GM19035 (cell line): ENCODE measurements around the gene HAS3.
"Not testable (repeated sequence)": the region's sequence is repeated elsewhere in the genome, so short reads cannot be mapped to it uniquely, and the experiment has no call there.

ENCODE experiments used
- ATAC-seq: cut with Tn5 transposase; IDR thresholded peaks from one replicate; pipeline ENCODE4 v1.9.1; 2021; ENCODE audit not compliant: unreplicated experiment

The HAS3 gene

DNA sequence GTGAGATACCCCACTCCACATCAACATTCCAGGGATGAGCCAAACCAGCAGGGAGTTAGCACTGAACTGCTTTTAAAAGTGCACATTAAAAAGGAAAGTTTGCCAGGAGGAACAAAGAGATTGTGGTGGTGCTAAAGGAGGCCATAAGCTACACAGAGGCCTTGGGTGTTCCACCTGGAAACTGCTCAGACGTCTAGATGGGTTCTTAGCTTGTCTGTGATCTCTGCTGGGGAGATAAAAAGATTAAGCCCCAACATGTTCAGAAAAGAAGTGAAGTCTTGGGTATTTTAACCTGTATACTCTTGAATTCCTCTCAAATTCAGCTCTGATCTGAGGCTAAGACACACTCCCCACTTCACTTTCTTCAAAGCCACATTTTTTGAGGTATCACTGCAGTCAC is 10.4 kb downstream of the HAS3 start:
- no peak for ATAC-seq

DNA sequence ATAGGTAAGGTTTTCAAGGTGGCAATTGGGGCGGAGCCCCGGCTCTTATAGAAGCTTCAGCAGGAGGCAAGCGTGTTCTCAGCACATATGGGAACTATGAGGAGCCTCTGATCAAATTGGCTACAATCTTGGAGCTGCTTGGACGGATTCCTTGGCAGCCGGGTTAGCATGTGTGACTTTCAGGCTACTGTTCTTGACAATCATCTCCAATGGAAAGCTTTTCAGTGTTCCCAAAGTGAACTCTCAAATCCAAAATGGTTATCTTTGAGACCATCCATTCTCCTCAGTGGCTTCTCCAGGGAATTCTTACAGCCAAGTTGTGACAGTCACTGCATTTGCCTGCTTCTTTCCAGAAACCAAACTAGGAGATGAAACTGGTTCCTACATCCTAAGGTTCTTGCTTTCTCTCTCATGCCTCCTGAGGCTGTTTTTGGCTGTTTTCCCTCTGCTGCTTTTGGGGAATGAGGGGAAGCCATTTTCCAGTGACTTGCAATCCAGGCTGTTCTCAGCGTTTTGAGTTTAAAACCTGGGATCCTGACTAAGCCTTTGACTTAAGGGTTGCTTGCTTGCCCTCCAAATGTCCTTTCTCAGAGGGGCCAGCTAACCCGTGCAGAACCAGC is 10.9 kb downstream of the HAS3 start:
- no peak for ATAC-seq

DNA sequence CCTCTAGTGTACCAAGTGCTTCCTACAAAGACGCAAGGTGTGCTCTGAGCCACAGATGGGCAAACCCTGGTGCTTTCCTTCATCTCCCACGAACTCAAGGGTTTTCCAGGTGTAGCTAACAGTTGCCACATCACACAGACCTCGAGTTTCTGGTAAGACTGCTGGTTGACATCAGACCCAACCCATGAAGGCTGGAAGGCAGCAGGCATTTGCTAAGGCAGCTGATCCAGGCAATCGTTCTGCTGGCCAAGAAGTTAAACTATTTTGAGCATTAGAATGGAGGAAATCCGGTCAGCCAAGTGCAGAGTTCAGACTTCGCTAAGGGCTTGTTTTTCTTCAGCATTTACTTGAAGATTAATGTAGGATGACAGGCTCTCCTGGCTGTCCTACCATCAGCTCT is 11.5 kb downstream of the HAS3 start:
- no peak for ATAC-seq

DNA sequence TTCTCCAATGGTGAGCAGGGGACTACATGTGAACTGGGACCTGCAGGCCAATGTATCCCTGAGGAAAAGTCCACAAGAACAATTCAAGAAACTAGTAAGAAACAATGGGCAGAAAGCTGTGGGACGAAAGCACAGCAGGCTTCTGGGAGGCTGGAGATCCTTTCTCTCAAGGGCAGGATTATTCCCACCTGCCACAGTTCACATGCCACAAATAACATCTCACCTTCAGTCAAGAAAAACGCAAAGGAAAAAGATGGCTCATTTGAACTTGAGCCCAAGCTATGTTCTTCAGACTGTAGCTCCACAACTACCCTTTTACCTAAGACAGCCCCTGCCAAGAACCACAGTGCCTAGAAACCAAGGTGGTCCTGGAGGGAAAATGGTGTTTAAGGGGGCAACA is 13.0 kb downstream of the HAS3 start:
- ATAC-seq, result no peak

DNA sequence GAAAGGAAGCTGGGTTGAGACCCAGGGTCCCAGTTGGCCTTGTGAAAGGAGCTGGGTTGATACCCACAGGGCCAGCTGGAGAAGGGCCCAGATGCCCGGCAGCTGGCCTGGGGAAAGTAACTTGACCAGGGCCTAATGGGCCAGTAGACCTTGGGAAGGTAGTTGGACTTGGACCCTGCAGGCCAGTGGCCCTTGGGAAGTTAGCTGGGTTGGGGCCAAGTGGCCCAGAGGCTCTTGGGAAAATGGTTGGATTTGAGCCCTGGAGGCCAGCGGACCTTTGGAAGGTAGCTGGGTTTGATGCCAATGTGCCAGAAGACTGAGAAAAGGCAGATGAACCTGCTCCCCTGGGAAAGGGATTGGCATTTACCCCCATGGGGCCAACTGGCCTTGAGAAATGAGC is 13.5 kb downstream of the HAS3 start:
- ATAC-seq, result no peak

DNA sequence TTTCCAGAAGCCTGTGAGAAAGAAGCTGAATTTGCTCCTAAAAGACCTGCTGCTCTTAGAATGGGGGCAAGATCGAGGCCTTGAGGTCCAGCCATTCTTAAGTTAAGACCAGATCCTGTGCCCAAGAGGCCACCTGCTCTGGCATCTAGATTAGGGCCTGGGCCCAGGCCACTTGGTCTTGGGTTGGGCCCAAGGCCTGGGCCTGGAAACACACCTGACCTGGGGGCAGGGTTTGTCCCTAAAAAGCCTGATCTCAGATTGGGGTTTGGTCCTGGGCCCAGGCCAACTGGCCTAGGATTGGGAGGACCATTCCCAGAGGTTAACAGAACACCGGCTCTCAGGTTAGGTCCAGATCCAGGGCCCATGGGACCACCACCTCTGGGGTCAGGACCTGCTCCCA is 14.1 kb downstream of the HAS3 start:
- no peak for ATAC-seq

DNA sequence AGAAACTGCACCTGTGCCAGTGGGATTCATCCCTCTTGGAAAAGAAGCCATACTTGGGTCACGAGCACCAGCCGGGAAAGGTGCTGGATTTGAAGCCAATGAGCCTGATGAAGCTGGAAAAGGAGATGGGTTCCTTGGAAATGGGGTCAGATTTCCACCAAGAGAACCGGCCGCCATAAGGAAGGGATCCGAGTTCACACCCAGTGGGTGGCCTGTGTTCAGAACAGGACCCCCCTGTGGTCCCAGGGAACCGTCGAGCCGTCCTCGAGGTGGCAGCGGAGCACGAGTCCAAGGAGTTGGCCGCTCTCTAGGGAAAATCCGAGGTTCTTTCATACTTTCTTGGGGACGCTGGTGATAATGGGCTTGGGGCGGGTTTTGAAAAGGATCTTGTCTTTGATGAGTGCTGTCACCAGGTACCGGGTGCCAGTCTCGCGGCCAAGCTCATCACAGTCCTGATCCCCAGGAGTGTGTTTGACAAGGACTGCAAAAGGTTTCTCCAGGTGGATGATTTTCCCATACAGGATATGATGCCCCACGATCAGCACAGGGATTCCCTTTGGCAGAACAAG is 14.7 kb downstream of the HAS3 start:
- no peak for ATAC-seq

DNA sequence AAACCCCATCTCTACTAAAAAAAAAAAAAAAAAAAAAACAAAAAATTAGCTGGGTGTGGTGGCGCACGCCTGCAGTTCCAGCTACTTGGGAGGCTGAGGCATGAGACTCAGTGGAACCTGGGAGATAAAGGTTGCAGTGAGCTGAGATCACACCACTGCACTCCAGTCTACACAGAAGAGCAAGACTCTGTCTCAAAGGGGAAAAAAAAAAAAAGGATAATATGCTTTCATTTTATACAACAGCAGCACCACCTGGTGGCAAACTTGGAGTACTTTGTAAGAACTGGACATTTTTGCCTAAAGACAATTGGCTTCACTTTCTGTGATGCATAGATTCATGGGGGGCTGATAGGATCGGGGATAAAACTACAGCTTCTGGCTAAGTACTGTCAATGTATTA is 18.5 kb downstream of the HAS3 start:
- ATAC-seq, result no peak

DNA sequence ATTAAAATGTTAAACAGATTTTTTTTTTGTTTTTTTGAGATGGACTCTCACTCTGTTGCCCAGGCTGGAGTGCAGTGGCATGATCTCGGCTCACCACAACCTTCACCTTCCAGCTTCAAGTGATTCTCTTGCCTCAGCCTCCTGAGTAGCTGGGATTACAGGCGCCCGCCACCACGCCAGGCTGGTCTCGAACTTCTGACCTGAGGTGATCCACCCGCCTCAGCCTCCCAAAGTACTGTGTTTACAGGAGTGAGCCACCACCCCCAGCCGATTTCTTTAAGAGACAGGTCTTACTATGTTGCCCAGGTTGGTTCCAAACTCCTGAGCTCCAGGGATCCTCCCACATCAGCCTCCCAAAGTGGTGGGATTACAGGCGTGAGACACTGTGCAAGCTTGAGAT is 19.0 kb downstream of the HAS3 start:
- not testable (repeated sequence) for ATAC-seq

DNA sequence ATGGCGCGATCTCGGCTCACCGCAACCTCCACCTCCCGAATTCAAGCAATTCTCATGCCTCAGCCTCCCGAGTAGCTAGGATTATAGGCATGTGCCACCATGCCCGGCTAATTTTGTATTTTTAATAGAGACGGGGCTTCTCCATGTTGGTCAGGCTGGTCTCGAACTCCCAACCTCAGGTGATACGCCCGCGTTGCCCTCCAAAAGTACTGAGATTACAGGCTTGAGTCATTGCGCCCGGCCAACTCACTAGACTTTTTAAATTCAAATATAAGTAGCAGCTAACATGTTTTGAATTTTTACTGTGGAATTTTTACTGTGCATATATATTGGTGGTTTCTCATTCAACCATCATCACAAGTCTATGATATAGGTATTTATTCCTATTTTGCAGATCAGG is 19.5 kb downstream of the HAS3 start:
- ATAC-seq, result not testable (repeated sequence)

DNA sequence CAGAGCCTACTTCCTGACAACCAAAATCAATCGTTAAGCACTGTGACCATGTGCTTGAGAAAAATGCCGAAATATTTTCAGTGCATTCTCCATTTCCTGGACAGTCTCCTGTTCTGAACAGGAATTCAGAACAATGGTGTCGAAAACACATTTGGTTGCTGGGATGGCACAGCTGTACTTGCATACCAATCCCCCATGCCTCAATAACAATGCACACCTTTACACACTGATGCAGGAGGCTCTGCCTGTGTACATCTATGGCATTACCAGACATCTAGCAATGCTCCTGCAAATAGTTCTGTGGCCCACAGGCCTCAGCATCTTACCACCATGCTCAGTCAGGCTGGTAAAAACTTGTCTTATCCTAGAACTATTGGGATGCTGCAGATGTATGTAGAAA is 20.8 kb downstream of the HAS3 start:
- no peak for ATAC-seq

DNA sequence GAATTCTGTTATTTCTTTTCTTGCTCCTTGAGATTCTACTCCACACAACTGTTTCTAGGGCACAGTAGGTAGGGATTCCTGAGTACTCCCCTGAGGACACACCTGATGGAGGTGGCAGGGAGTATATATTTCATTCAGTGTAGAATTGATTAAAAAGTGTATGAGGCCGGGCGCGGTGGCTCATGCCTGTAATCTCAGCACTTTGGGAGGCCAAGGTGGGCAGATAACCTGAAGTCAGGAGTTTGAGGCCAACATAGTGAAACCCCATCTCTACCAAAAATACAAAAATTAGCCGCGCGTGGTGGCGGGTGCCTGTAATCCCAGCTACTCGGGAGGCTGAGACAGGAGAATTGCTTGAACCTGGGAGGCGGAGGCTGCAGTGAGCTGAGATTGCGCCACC is 21.3 kb downstream of the HAS3 start:
- not testable (repeated sequence) for ATAC-seq

DNA sequence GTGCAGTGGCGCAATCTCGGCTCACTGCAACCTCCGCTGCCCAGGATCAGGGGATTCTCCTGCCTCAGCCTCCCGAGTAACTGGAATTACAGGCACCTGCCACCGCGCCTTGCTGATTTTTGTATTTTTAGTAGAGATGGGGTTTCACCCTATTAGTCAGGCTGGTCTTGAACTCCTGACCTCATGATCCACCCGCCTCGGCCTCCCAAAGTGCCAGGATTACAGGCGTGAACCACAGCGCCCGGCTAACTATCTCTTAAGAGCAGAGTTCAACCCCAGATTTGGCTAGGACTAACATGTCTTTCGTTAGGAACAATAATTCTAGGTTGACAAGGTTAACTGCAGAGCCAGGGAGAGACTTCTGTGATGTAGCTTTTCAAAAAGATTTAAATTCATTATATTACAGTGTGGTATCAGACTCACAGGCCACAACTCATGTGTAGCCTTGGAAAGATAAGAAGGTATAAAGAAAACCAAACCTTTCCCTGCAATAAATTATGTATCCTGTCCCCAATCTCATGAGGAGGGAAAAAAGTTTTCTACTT is 22.6 kb downstream of the HAS3 start:
- no peak for ATAC-seq

DNA sequence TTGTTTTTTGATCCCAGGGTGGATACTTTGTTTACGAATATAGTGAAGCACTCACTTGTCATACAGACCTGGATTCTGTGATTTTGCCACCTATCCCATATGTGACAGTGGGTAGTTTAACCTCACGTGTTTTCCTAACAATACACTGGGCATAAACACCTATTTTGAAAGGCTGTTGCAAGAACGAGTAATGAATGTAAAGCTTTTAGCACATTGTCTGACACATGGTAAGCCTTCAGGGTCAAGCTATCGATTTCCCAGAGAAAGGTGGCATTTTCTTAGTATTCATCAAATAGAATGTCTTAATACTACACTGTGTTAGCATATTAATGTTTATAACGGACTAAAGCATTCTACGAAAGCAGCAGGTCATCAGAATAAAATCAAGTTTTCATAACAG is 25.0 kb downstream of the HAS3 start:
- no peak for ATAC-seq

DNA sequence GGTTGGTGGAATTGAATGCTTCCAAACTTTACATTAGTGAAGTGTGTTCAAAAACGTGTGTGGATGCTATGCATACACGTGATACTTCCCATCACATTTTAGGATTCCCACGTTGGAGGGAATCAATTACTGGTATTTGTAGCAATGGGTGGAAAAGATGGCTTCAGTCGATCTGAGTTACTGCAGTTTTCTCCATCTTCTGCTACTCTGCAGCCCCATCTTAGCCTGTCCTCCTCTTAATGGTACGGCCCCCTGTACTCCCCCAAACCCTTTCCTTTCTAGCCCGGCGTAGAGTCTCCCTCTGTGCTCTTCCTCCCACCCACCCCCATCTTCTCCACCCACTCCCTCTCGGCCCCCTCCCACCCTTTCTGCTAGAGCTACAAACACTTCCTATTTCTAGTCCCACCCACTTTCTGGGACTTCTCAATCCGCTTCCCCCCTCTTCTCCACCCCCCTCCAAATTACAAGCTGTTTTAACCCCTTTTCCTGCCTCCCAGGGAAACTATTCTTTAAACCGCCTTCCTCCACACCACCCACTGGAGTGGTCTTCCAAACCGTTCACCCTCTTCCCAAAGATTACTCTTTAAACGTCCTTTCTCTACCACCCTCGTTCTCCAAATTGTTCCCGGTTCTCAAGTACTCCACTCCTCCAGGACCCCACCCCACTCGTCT is 25.9 kb downstream of the HAS3 start:
- no peak for ATAC-seq

DNA sequence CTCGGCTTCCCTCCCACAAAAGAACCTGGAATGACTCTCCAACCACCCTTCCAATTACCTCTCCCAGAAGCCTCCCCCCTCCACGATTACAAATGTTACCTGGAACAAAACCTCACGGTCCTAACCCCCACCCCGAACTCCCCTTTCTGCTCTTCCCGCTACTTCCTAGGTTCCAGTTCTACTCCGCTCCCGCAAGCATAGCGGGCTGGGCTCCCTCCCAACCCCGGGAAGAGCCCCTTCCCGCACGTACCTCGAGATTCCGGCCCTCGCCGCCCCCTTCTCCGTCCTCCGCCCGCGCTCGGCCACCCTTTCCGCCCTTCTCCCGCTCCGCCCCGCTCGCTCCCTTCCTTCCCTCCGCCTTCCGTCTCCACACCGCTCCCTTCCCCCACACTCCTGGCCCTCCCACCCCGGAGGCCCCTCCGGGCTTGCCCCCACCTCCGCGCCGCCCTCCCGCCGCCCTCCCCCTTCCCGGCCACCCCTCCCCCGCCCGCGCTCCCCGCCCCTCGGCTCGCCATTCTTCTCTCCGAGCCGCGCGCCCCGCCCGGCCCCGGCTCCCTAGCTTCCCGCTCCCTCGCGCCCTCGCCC is 26.5 kb downstream of the HAS3 start:
- ATAC-seq, result peak; percentile 55

DNA sequence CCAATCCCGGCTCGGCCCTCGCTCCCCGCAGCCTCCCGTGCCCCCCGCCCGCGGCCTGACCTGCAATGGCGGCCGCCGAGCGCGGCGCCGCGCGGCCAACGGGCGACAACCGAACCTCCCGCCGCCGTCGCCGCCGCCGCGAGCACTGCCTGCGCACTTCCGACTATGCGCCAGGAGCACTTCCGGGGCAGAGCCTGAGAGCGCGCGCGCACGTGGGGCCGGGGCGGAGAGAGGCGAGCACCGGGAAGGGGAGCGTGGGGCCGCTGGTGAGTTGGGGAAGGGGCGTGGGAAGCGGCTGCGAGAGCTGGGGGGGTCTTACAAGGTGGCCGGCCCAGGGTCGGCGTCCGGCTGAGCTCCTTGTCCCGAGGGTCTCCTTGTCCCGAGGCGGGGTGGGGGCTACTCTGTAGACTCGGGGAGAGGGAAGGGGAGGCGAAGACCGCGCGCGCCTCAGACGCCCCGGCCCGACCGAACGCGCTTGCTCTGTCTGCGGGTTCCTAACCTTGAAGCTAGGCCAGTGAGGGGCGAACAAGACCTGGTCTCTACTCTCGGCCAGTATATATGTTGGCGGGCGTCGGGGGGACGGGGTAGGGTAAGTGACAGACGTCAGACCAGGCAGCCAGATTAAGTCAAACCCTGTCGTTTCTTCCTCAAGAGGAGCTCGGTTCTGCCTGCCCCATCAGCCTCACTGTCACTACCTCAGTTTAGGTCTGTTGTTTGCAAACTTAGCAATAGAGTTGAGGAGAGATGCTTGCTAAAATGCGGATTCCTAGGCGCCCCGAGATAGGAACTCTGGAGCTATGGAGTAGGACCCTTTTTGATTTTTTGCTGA is 27.2 kb downstream of the HAS3 start, which contains the start of the genes CHTF8 and UTP4:
CHTF8 (minus strand) TSS at position 165 of the 829 bp plus-strand sequence. CDS start 11,130 bp downstream, outside the sequence.
UTP4 (plus strand) TSS at position 226 of the 829 bp plus-strand sequence. CDS start 811 bp downstream, outside the sequence.
- peak; percentile 89 for ATAC-seq

DNA sequence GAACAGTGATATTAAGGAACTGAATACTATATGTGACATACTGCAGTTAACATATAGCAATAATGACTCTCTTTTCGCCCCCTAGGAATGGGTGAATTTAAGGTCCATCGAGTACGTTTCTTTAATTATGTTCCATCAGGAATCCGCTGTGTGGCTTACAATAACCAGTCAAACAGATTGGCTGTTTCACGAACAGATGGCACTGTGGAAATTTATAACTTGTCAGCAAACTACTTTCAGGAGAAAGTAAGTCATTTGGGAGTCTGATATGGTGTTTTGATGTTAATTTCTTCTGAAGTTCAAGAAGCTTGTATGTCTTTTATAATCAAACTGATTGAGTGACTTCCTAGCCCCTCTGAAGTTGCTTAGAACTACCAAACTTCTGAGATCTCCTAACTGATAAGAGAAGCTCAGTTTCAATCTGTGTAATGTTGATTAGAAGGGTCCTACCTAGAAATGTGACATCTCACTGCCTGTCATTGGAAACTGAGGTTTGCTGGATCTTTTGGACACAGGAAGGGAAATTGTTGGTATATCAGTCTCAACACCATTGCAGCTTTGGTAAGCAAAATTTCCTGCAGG is 28.0 kb downstream of the HAS3 start:
- no peak for ATAC-seq

DNA sequence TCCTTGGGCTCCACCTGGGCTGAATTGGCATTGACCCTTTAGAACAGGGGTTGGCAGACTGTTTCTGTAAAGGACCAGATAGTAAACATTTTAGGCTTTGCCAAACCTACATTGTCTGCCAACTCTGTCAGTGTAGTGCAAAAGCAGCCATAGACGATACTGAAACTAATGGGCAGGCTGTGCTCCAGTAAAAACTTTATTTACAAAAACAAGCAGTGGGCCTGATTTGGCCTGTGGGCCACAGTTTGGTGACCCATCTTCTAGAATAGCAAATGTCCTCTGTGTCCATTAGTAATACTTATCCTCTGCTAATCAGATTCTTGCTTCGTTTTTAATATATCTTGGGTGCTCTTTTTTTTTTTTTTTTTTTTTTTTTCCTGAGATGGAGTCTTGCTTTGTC is 33.2 kb downstream of the HAS3 start:
- ATAC-seq, result no peak

DNA sequence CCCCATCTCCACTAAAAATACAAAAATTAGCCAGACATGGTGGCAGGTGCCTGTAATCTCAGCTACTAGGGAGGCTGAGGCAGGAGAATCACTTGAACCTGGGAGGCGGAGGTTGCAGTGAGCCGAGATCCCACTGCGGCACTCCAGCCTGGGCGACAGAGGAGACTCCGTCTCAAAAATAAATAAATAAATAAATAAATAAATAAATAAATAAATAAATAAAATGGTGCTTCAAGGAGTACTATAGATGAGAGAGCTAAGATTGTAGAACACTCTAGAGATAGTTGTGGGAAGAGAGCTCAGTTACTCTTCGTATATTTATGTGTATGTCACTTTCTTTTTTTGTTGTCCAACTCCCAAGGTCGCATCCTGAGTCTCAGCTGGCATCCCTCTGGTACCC is 34.0 kb downstream of the HAS3 start:
- not testable (repeated sequence) for ATAC-seq

DNA sequence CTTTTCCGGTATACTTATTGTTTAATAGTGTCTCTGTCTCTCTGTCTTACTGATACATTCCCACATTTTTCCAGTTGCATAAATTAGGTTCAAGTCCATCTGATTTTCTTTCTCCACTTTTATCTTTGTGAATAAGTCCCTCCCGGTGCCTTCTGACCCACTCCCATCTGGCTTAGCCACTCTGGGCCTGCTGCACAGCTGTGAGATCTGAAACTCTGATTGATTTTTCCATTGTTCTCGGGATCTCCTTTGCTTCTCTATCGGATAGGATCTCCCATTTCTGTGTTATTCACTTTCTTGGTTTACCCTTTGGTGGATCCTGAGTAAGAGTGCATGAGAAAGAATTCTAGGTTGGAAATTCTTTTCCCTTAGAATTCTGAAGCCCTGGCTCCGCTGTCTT is 35.6 kb downstream of the HAS3 start:
- ATAC-seq, result no peak
